OCI-LY3 (cell line): ENCODE results near the gene MRPS18A.

Source experiments
- EZH2phosphoT487 ChIP-seq: fragments of 200-600 bp; shearing (Covaris generic); IDR thresholded peaks from 2 replicates; pipeline ENCODE4 v1.6.1; 2018; ENCODE audit warnings: antibody characterized with exemption, mixed run types, low read depth
- TF ChIP-seq, protein P1 (sequence below): fragments of 200-600, 300-600 bp; sonication (generic); IDR thresholded peaks from 2 replicates; pipeline ENCODE4 v1.5.1; 2014; ENCODE audit warnings: antibody characterized with exemption, low read length, low read depth

DNA sequence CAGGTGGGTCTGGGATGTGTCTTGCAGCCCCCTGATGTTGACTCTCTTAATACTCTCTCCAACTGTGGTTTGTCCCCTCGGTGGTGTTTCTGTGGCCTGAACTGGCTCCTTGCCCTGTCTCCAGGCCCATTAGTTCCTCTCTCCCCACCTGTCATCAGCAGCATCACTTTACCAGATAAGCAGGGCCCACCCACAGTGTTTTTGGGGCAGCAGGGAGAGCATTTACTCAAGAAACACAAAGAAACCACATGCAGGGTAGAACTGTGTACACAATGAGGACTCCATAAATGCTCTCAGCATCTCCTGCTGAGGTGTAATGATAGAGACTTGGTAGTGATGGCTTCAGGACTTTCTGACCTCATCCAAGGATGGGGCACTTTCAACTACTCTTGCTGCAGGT lies 20.2 kb upstream of the MRPS18A start:
- TF ChIP-seq, protein P1, sequence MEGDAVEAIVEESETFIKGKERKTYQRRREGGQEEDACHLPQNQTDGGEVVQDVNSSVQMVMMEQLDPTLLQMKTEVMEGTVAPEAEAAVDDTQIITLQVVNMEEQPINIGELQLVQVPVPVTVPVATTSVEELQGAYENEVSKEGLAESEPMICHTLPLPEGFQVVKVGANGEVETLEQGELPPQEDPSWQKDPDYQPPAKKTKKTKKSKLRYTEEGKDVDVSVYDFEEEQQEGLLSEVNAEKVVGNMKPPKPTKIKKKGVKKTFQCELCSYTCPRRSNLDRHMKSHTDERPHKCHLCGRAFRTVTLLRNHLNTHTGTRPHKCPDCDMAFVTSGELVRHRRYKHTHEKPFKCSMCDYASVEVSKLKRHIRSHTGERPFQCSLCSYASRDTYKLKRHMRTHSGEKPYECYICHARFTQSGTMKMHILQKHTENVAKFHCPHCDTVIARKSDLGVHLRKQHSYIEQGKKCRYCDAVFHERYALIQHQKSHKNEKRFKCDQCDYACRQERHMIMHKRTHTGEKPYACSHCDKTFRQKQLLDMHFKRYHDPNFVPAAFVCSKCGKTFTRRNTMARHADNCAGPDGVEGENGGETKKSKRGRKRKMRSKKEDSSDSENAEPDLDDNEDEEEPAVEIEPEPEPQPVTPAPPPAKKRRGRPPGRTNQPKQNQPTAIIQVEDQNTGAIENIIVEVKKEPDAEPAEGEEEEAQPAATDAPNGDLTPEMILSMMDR, result no peak
- TF ChIP-seq EZH2phosphoT487, result no peak
